DND-41 (cell line): ENCODE measurements around the gene A1BG.
"Not testable (repeated sequence)": the region's sequence is repeated elsewhere in the genome, so short reads cannot be mapped to it uniquely, and the experiment has no call there.

Experiments used
- ATAC-seq: fragments of 200-7000 bp; cut with Tn5 transposase; 3 replicates; pipeline ENCODE4 v1.9.1; 2021; ENCODE audit warnings: low read depth; ENCODE audit not compliant: insufficient read depth
- DNase-seq: peaks from one replicate; pipeline ENCODE4 v3.0.0-alpha.2; 2020
- H2AFZ ChIP-seq: 2 replicates; pipeline ENCODE4 v1.6.0; 2012; ENCODE audit warnings: low read depth, low read length
- H3K27ac ChIP-seq: 2 replicates; pipeline ENCODE4 v1.5.1; 2012; ENCODE audit warnings: low read length, inconsistent platforms
- H3K27me3 ChIP-seq: fragments of 200-600 bp; sonication (generic); 2 replicates; pipeline ENCODE4 v1.6.0; 2012; ENCODE audit warnings: low read length, mild to moderate bottlenecking, inconsistent platforms; ENCODE audit not compliant: insufficient read depth, poor library complexity
- H3K36me3 ChIP-seq: 2 replicates; pipeline ENCODE4 v1.5.1; 2012; ENCODE audit warnings: low read length, inconsistent platforms; ENCODE audit not compliant: insufficient read depth
- H3K4me1 ChIP-seq: 2 replicates; pipeline ENCODE4 v1.5.1; 2012; ENCODE audit warnings: mild to moderate bottlenecking, low read length; ENCODE audit not compliant: insufficient read depth
- H3K4me2 ChIP-seq: 2 replicates; pipeline ENCODE4 v1.6.0; 2012; ENCODE audit warnings: mild to moderate bottlenecking, moderate library complexity, low read length, inconsistent platforms; ENCODE audit not compliant: insufficient read depth
- H3K4me3 ChIP-seq, 2 experiments: fragments of 200-600 bp in 1 of 2; shearing (Covaris generic) in 1 of 2; 2 replicates each; pipeline ENCODE4 v1.5.1; 2012 to 2016; ENCODE audit warnings: inconsistent platforms in 2 of 2, low read length in 2 of 2, mild to moderate bottlenecking in 2 of 2, low read depth in 1 of 2, moderate library complexity in 1 of 2
- H3K79me2 ChIP-seq: 2 replicates; pipeline ENCODE4 v1.6.0; 2012; ENCODE audit warnings: low read length, inconsistent platforms; ENCODE audit not compliant: insufficient read depth
- H3K9ac ChIP-seq: 2 replicates; pipeline ENCODE4 v1.6.0; 2012; ENCODE audit warnings: low read depth, mild to moderate bottlenecking, inconsistent platforms, low read length, moderate library complexity
- H3K9me3 ChIP-seq: 2 replicates; pipeline ENCODE4 v1.5.1; 2012; ENCODE audit warnings: low read length, moderate library complexity, mild to moderate bottlenecking, inconsistent platforms; ENCODE audit not compliant: insufficient read depth, severe bottlenecking
- H4K20me1 ChIP-seq: 2 replicates; pipeline ENCODE4 v1.6.0; 2012; ENCODE audit warnings: low read length; ENCODE audit not compliant: insufficient read depth
- CTCF ChIP-seq: IDR thresholded peaks from 2 replicates; pipeline ENCODE4 v1.5.1; 2012; ENCODE audit warnings: borderline replicate concordance, low read length, moderate library complexity, mild to moderate bottlenecking; ENCODE audit not compliant: poor library complexity, severe bottlenecking; ENCODE audit errors: extremely low read depth
- EZH2 ChIP-seq: IDR thresholded peaks from 3 replicates; pipeline ENCODE4 v1.6.1; 2012; ENCODE audit warnings: borderline replicate concordance, low read depth, mild to moderate bottlenecking, moderate library complexity, low read length, inconsistent platforms; ENCODE audit not compliant: severe bottlenecking

Gene A1BG

GRCh38 chr19:58310685-58311084 is 42.6 kb downstream of the A1BG start:
- H3K27ac ChIP-seq, H3K4me2 ChIP-seq, H3K4me3 ChIP-seq, H3K9me3 ChIP-seq, ATAC-seq, H3K27me3 ChIP-seq, H2AFZ ChIP-seq, H3K9ac ChIP-seq: not testable (repeated sequence)
- peaks cover 53% of the 10 kb centered on the region for H3K79me2 ChIP-seq
- peaks cover 41% of the 10 kb centered on the region for H4K20me1 ChIP-seq
- TF ChIP-seq CTCF, result peak; percentile 39
- DNase-seq, result peak; percentile 35
- H3K36me3 ChIP-seq, result peaks cover 92% of the 10 kb centered on the region
- H3K4me1 ChIP-seq, result peaks cover 20% of the 10 kb centered on the region

GRCh38 chr19:58307736-58308135 is 45.6 kb downstream of the A1BG start:
- DNase-seq, result no peak
- H3K27ac ChIP-seq, result no peak overlapping the region
- no peak overlapping the region for H2AFZ ChIP-seq
- no peak for ATAC-seq
- H3K79me2 ChIP-seq, result peaks cover 66% of the 10 kb centered on the region
- H3K9ac ChIP-seq, result no peak overlapping the region
- TF ChIP-seq CTCF, result no peak
- TF ChIP-seq EZH2, result no peak
- peaks cover 69% of the 10 kb centered on the region for H3K36me3 ChIP-seq
- H3K4me1 ChIP-seq, result peaks cover 35% of the 10 kb centered on the region
- H3K4me2 ChIP-seq, result peak overlapping the region; percentile 36; the same call in 1 of the 2 replicates
- H3K27me3 ChIP-seq, result no peaks in the 10 kb centered on the region
- no peaks in the 10 kb centered on the region for H3K9me3 ChIP-seq
- H4K20me1 ChIP-seq, result peaks cover 32% of the 10 kb centered on the region
- H3K4me3 ChIP-seq, result no peak overlapping the region

GRCh38 chr19:58305932-58306323 is 47.4 kb downstream of the A1BG start:
- H3K36me3 ChIP-seq, result peaks cover 58% of the 10 kb centered on the region
- TF ChIP-seq EZH2 (no peak), CTCF (no peak)
- peak overlapping the region; percentile 72 for H3K4me2 ChIP-seq
- peak overlapping the region; percentile 92 for H3K27ac ChIP-seq
- peaks cover 66% of the 10 kb centered on the region for H3K79me2 ChIP-seq
- H3K27me3 ChIP-seq, result no peaks in the 10 kb centered on the region
- peaks cover 16% of the 10 kb centered on the region; the same call in 1 of the 2 replicates for H4K20me1 ChIP-seq
- H2AFZ ChIP-seq, result peak overlapping the region; percentile 90; the same call in 1 of the 2 replicates
- ATAC-seq (no peak), DNase-seq (peak; percentile 38)
- peaks cover 35% of the 10 kb centered on the region for H3K4me1 ChIP-seq
- peak overlapping the region; percentile 50 to 83 for H3K4me3 ChIP-seq
- H3K9ac ChIP-seq, result peak overlapping the region; percentile 80
- no peaks in the 10 kb centered on the region for H3K9me3 ChIP-seq
